Measurements from ENCODE around the gene SAG. TPM values are rescaled to one million over a fixed set of nuclear protein-coding genes. Genes with fewer than 3 reads are reported as not detected.
A peak's percentile ranks its signal among the peaks of the same experiment; 100 is the strongest.

Gene SAG
- total RNA-seq, 8 experiments from 2014 or later, result 0.16 to 10.3 (median 1.7) TPM; not detected in 1

DNA sequence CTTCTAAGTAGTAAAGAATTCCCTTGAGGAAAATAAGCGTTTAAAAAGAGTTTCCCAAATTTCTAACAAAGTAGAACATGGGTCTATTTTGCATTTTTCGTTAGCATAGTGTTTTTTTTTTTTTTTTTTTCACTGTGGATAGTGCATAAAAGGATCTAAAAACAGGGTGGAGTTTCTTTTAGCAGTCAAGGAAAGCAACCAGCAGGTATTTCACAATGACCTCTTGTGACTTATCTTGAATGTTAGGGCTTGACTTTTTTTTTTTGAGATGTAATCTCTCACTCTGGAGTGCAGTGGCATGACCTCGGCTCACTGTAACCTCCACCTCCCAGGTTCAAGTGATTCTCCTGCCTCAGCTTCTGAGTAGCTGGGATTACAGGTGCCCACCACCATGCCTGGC, 31.8 kb downstream of the SAG start:
- 0 to 66% (median 40%) methylated on average over 1 to 3 of the region's 3 CpGs; no CpG with 5 or more reads in 1 of the 10 experiments for WGBS, 10 experiments
- in situ Hi-C loops (cut with MboI; ENCODE audit: low pct_unique_long_range_greater_than_20kb in 2 of 9, low sequenced_read_pairs in 9 of 9, unreplicated experiment in 9 of 9), result no loop called here
- ATAC-seq (replicated peaks in 6 of 8), result peak in 3 of 8 experiments; percentile 19 to 62 (median 50)
- Histone ChIP-seq H3K27ac (no peak overlapping the region), H3K4me3 (no peak overlapping the region), H3K4me1 (replicated peaks in 1 of 2) (no peaks in the 10 kb centered on the region)

DNA sequence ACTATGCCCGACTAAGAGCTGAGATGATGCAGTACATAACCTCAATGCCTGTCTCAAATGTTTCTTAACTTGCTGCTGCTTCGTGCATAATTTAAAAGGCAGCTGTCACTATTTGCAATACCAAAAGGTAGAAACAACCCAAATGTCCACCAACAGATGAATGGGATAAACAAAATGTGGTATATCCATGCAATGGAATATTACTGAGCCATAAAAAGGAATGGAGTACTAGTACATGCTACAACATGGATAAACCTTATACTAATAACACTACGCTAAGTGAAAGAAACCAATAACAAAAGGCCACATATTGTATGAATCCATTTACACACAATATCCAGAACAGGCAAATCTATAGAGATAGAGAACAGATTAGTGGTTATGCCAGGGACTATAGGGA, 33.7 kb downstream of the SAG start:
- H3K4me3 ChIP-seq, result no peak overlapping the region
- in situ Hi-C loops (cut with MboI; ENCODE audit: low pct_unique_long_range_greater_than_20kb in 2 of 9, low sequenced_read_pairs in 9 of 9, unreplicated experiment in 9 of 9), result no loop called here
- 60 to 100% (median 90%) methylated on average over 2 to 3 of the region's 3 CpGs for WGBS, 10 experiments
- no peak overlapping the region for H3K27ac ChIP-seq
- no peak for ATAC-seq (replicated peaks in 6 of 8)
- H3K4me1 ChIP-seq (replicated peaks in 1 of 2), result no peaks in the 10 kb centered on the region

DNA sequence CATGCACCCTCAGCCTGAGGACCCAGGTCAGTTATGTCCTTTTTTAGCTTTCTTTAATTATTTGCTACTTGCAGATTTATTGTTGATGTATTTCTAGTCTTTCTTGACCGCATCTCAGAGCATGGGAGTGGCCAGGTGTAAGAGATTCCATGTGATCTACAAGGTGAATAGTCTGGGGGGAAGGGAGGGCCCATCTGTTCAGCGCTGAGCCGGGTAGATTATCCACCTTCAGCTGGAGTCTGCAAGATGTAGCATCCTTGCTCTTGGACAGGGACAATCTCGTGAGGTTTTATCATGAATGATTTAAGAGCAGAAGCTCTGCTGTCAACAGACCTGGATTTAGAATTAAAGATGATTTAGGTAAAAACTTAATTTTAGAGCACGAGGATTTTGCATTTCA, 34.7 kb downstream of the SAG start:
- ATAC-seq (replicated peaks in 6 of 8), result no peak
- Histone ChIP-seq H3K27ac (no peak overlapping the region), H3K4me1 (replicated peaks in 1 of 2) (no peaks in the 10 kb centered on the region), H3K4me3 (no peak overlapping the region)
- in situ Hi-C loops (cut with MboI; ENCODE audit: low pct_unique_long_range_greater_than_20kb in 2 of 9, low sequenced_read_pairs in 9 of 9, unreplicated experiment in 9 of 9), result no loop called here
- WGBS, 10 experiments, result 5 to 100% (median 79%) methylated on average over 1 to 5 of the region's 5 CpGs

DNA sequence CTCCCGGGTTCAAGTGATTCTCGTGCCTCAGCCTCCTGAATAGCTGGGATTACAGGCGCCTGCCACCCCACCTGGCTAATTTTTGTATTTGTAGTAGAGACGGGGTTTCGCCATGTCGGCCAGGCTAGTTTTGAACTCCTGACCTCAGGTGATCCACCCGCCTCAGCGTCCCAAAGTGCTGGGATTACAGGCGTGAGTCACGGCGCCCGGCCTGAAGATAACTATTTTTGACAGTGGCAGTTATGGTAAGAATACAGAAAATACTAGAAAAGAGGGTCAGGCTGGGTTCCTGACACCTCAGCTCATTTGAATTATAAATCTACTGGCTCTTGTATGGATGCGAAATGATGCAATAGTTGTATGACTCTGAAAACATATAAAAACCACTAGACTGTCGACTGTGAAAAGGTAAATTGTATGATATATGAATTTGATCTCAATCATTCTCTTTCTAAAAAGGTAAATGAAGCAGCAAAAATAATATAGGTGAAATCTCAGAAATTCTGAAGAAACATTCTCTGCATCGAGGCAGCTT, 35.6 kb downstream of the SAG start:
- ATAC-seq (replicated peaks in 6 of 8), result peak in 1 of 8 experiments; percentile 32
- Histone ChIP-seq H3K4me1 (replicated peaks in 1 of 2) (no peaks in the 10 kb centered on the region), H3K4me3 (no peak overlapping the region), H3K27ac (no peak overlapping the region)
- 58 to 93% (median 83%) methylated on average over 3 to 11 of the region's 15 CpGs for WGBS, 10 experiments
- in situ Hi-C loops (cut with MboI; ENCODE audit: low pct_unique_long_range_greater_than_20kb in 2 of 9, low sequenced_read_pairs in 9 of 9, unreplicated experiment in 9 of 9), result no loop called here

DNA sequence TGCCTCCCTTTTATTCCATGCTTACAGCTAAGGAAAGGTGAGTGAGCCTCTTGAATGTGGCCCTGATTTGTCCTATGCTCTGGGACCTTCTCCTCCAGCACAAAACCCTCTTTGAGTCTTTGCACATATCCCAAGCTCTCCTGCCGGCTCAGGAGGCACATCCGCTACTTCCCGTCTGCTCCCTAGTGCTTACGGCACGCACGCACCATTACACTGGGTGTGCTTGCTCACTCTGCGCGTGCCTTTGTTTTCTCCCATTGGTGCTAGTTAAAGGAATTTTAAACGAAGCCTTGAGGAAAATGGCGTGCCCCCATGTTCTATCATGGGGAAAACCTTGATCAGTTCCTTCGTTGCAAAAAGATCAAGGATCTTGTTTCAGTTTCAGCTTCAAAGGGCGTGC, 38.8 kb downstream of the SAG start:
- Histone ChIP-seq H3K4me3 (no peak overlapping the region), H3K4me1 (replicated peaks in 1 of 2) (peaks cover 12 to 13% of the 10 kb centered on the region in 2 donors), H3K27ac (no peak overlapping the region)
- WGBS, 10 experiments, result 80 to 100% (median 91%) methylated on average over 1 to 12 of the region's 12 CpGs; no CpG with 5 or more reads in 1 of the 10 experiments
- ATAC-seq (replicated peaks in 6 of 8), result no peak
- in situ Hi-C loops (cut with MboI; ENCODE audit: low pct_unique_long_range_greater_than_20kb in 2 of 9, low sequenced_read_pairs in 9 of 9, unreplicated experiment in 9 of 9), result no loop called here

DNA sequence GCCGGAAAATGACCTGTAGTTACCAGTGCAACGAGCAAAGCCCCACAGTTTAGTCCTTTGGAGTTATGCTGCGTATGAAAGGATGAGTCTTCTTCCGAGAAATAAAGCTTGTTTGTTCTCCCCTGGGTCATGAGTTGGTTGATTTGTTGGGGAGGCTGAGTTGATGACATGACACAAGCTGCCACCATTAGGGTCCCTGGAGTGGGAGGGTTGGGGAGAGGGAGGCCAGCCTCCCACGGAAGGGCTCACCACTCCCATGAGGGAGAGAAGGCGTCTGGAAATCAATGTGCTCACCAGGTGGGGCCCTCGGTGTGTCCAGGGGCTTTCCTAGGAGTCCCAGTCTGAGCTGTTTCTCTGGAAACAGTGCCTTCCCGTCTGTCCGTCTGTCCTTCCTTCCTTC, 39.3 kb downstream of the SAG start:
- WGBS, 10 experiments, result 77 to 100% (median 90%) methylated on average over 1 to 4 of the region's 9 CpGs; no CpG with 5 or more reads in 1 of the 10 experiments
- no peak for ATAC-seq (replicated peaks in 6 of 8)
- no peak overlapping the region for H3K27ac ChIP-seq

DNA sequence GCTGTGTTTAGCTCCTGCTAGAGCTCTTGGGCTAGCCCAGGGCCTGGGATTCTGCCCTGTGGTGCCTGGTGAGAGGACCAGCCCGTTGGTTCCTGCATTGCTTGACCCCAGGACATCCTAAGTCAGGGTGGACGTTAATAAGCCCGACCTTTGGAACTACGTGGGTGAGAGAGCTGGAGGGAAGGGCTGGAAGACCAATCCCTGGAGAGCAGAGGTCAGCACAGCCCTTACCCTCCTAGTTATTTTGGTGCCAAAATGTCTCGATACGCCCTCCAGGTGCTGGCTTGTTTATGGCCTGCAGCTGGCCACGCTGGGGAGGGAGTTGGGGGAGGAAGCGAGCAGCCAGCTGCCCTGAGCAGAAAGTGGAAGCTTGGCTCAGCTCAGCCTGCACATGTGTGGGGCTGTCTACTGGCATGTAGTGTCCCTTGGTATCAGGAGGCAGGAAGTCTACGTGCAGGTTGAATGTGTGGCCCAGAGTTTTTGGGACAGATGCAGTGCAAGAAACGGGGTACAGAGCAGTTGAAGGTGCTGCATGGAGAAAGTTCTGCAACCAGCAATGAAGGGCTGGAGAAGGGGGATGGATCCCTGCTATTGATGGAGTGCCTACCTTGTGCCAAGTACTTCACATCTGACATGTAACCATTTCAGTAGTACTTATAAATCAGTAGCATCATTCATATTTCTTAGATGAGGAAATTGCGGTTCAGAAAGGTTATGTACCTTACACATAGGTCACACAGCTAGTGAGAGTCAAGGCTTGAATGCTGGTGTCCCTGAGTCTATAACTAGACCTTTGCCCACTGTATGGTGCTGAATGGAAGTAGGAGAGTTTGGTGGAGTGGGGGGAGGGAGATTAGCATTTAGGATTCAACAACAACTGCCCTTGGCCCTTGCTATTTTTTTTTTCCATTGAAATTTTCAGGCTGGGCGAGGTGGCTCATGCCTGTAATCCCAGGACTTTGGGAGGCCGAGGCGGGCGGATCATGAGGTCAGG, 41.7 kb downstream of the SAG start:
- H3K4me1 ChIP-seq (replicated peaks in 1 of 2), result peaks cover 19 to 23% of the 10 kb centered on the region in 2 donors
- no peak overlapping the region for H3K27ac ChIP-seq
- ATAC-seq (replicated peaks in 6 of 8), result peak in 3 of 8 experiments; percentile 7 to 75 (median 69)
- WGBS, 10 experiments, result 17 to 84% (median 70%) methylated on average over 3 to 11 of the region's 15 CpGs; no CpG with 5 or more reads in 3 of the 10 experiments
- H3K4me3 ChIP-seq, result no peak overlapping the region
- in situ Hi-C loops (cut with MboI; ENCODE audit: low pct_unique_long_range_greater_than_20kb in 2 of 9, low sequenced_read_pairs in 9 of 9, unreplicated experiment in 9 of 9), result no loop called here

More for the DNA sequence above, 39.3 kb downstream of the SAG start:
- Histone ChIP-seq H3K4me3 (no peak overlapping the region), H3K4me1 (replicated peaks in 1 of 2) (peaks cover 13 to 15% of the 10 kb centered on the region in 2 donors)
- in situ Hi-C loops (cut with MboI; ENCODE audit: low pct_unique_long_range_greater_than_20kb in 2 of 9, low sequenced_read_pairs in 9 of 9, unreplicated experiment in 9 of 9), result no loop called here

DNA sequence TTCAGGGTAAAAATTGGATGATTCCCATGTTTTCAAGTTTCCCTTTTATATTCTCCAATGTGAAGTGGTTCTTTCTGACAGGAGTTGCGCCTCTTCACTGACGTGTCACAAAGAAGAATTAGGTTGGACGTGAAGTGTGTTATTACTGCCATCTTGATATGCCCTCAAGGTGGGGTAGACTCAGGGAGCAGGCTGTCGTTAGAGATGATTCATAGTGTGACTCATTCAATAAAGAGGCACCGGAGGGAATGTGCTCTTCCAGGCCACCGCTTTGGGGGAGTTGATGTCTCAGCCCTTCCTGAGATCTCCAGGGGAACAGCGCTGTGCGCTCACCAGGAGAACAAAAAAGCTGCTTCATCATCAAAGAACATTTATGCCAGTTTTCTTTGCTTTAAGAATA, 43.1 kb downstream of the SAG start:
- 0 to 60% (median 23%) methylated on average over 1 to 8 of the region's 8 CpGs for WGBS, 10 experiments
- peaks cover 24 to 27% of the 10 kb centered on the region in 2 donors for H3K4me1 ChIP-seq (replicated peaks in 1 of 2)
- no peak overlapping the region for H3K27ac ChIP-seq
- peak; percentile 7 to 87 (median 84) for ATAC-seq (replicated peaks in 6 of 8)
- H3K4me3 ChIP-seq, result no peak overlapping the region
- in situ Hi-C loops (cut with MboI; ENCODE audit: low pct_unique_long_range_greater_than_20kb in 2 of 9, low sequenced_read_pairs in 9 of 9, unreplicated experiment in 9 of 9), result no loop called here

DNA sequence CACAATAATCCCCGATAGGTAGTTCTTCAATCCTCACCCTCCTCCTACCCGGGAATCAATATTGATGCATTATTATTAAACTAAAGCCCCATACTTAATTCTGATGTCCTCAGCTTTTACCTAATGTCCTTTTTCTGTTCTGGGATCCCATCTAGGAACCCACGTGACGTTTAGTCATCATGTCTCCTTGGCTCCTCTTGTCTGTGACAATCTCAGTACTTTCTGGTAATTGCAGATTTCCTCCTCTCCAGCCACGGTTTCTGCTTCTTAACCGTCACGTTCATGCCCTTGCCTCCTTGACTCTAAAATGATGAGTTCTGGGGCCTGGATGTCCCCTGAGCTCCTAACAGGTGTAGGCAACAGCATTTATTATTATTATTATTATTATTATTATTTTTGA, 43.8 kb downstream of the SAG start:
- in situ Hi-C loops (cut with MboI; ENCODE audit: low pct_unique_long_range_greater_than_20kb in 2 of 9, low sequenced_read_pairs in 9 of 9, unreplicated experiment in 9 of 9), result no loop called here
- 64 to 100% (median 89%) methylated on average over 1 to 6 of the region's 7 CpGs for WGBS, 10 experiments
- no peak overlapping the region for H3K4me3 ChIP-seq
- no peak overlapping the region for H3K27ac ChIP-seq
- ATAC-seq (replicated peaks in 6 of 8), result no peak
- peaks cover 24 to 27% of the 10 kb centered on the region in 2 donors for H3K4me1 ChIP-seq (replicated peaks in 1 of 2)

DNA sequence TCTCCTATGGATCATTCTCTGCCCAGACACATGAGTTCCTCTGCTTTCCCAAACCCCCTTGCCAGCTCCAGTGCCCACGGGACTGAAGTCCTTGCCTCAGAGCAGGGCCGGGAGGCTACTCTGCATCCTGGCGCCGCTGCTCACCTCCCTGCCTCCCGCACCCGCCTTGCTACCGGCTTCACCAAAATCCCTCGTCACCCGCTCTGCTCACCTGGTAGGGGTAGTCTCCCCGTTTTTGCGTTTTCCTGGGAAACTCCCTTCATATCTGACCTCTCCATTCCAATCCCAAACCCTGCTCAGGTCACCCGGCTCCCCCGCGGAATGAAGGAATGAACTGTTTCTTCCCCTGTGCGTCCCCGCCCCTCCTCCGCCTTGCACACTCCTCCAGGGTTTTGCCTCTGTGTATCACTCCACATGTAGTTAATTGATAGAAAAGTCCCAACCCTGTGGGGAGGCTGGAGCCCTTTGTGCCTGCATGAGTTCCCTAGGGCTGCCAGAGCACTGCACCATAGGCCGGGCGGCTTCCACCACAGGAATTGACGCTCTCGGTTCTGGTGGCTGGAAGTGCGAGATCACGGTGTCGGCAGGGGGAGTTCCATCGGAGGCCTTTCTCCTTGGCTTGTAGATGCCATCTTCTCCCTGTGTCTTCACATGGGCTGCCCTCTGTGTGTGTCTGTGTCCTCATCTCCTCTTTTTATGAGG, 44.7 kb downstream of the SAG start:
- ATAC-seq (replicated peaks in 6 of 8), result no peak
- 90 to 100% (median 96%) methylated on average over 2 to 5 of the region's 25 CpGs; no CpG with 5 or more reads in 7 of the 10 experiments for WGBS, 10 experiments
- H3K27ac ChIP-seq, result no peak overlapping the region
- in situ Hi-C loops (cut with MboI; ENCODE audit: low pct_unique_long_range_greater_than_20kb in 2 of 9, low sequenced_read_pairs in 9 of 9, unreplicated experiment in 9 of 9), result no loop called here
- peaks cover 24 to 27% of the 10 kb centered on the region in 2 donors for H3K4me1 ChIP-seq (replicated peaks in 1 of 2)
- no peak overlapping the region for H3K4me3 ChIP-seq

DNA sequence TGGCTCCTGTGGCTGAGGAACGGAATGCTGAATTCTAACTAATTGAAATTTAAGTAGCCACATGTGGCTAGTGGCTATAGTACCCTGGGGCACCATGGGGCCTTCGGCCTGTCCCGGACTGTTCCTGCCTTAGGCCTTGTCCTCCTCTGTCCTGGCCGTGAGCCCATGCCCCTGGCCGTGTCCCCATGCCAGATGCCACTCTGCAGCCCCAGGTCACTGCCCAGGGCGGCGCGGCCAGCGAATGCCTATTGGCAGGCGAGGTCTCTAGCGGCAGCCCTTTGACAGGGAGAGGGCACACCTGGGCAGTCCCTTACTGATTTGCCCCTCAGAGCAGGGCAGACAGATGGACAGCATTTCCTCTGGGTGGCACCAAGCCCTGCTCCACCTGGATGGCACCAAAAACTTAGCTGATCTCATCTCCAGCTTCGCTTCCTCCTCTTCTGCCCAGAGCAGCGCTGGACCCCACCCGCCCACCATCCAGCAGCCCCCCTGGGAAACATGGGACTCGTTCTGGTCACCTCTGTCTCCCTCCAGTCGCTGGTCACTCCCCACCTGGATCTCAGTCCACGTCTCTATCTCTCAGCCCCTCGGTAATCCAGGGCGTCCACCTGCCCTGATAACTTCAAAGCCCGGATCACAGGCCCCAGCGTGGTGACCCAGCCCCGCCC, 45.6 kb downstream of the SAG start:
- H3K27ac ChIP-seq, result no peak overlapping the region
- WGBS, 10 experiments, result 80 to 100% (median 92%) methylated on average over 2 to 9 of the region's 22 CpGs; no CpG with 5 or more reads in 5 of the 10 experiments

DNA sequence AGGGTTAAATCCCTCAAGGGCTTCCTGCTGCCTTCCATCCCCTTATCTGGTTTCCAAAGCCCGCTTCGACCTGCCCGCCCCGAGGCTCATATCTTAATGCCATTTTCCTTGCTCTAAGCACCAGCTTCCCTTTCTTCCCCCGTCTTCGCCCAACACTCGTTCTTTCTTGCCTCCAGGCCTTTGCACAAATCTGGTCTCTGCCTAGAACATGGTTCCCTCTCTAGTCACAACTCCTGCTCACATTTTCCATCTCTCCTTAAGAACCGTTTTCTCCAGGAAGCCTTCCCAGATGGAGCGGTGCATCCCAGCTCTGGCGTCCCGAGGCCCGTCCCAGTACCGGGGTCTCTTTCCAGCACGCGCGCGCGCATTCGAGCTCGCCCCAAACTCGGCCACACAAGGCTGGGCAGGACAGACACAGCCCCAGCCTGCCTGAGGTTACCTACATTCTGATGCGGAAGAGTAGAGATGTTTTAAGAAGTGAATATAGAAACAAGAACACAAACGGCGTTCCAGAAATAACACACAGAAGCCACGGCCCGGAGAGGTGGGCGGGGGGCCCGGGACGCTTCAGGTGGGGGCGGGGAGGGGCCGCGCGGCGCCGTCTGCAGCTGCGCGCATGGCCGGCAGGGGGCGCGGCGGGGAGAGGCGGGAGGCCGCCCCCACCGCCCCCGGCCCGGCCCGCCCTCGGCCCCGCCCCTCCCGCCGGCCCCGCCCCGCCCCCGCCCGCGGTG, 46.3 kb downstream of the SAG start, which contains the start of gene DGKD:
Gene DGKD, plus strand, starts transcription at position 726 of the 731 bp plus-strand sequence. CDS start 25 bp downstream, outside the sequence.
- ATAC-seq (replicated peaks in 6 of 8), result peak; percentile 46 to 79 (median 68)
- Histone ChIP-seq H3K4me1 (replicated peaks in 1 of 2) (peaks cover 24 to 27% of the 10 kb centered on the region in 2 donors), H3K4me3 (peak within 1 kb of the TSS; percentile 66 to 100 (median 90)), H3K27ac (peak within 1 kb of the TSS in 1 of 2 donors; percentile 10)
- in situ Hi-C loops (cut with MboI; ENCODE audit: low pct_unique_long_range_greater_than_20kb in 2 of 9, low sequenced_read_pairs in 9 of 9, unreplicated experiment in 9 of 9), result no loop called here
- 0 to 56% (median 5%) methylated on average over 1 to 18 of the region's 56 CpGs; no CpG with 5 or more reads in 3 of the 10 experiments for WGBS, 10 experiments

More for the DNA sequence above, 45.6 kb downstream of the SAG start:
- ATAC-seq (replicated peaks in 6 of 8), result no peak
- Histone ChIP-seq H3K4me1 (replicated peaks in 1 of 2) (peaks cover 24 to 27% of the 10 kb centered on the region in 2 donors), H3K4me3 (peak overlapping the region in 3 of 5 donors; percentile 66 to 100 (median 89))
- in situ Hi-C loops (cut with MboI; ENCODE audit: low pct_unique_long_range_greater_than_20kb in 2 of 9, low sequenced_read_pairs in 9 of 9, unreplicated experiment in 9 of 9), result no loop called here
